HUES48 (cell line): ENCODE data around the gene S100A8.

Experiments used
- H3K27ac ChIP-seq: one replicate; pipeline ENCODE4 v1.7.0; 2013; ENCODE audit warnings: low read depth, low read length, inconsistent platforms
- H3K27me3 ChIP-seq: 2 replicates; pipeline ENCODE4 v1.6.1; 2013; ENCODE audit warnings: mild to moderate bottlenecking, low read length; ENCODE audit not compliant: control insufficient read depth, insufficient read depth
- H3K36me3 ChIP-seq: 2 replicates; pipeline ENCODE4 v1.6.1; 2013; ENCODE audit warnings: low read length; ENCODE audit not compliant: control insufficient read depth, insufficient read depth
- H3K4me1 ChIP-seq: 2 replicates; pipeline ENCODE4 v1.6.1; 2013; ENCODE audit warnings: mild to moderate bottlenecking, low read length; ENCODE audit not compliant: control insufficient read depth, insufficient read depth
- H3K4me3 ChIP-seq: 2 replicates; pipeline ENCODE4 v1.5.1; 2013; ENCODE audit warnings: mild to moderate bottlenecking, low read depth, low read length
- H3K9ac ChIP-seq: 2 replicates; pipeline ENCODE4 v1.6.1; 2013; ENCODE audit warnings: mild to moderate bottlenecking, low read depth, low read length, moderate library complexity
- H3K9me3 ChIP-seq: 2 replicates; pipeline ENCODE4 v1.6.1; 2013; ENCODE audit warnings: low read length; ENCODE audit not compliant: control insufficient read depth, insufficient read depth

The S100A8 gene

DNA sequence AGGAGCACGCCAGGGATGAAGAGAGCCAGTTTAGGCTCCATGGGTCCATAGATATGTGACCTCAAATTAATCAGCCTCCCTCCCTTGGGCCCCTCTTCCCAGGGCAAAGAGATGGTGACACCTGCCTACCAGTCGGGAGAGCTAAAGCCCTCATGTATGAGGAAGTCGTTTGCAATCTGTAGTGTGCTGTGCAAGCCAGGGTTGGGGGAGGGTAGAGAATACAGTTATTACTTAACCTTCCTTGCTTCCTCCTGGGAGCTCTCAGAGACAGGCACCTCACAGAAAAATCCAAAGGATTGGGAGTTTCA is 46.2 kb downstream of the S100A8 start:
- H3K9me3 ChIP-seq, result no peaks in the 10 kb centered on the region
- H3K9ac ChIP-seq, result no peak overlapping the region
- H3K27me3 ChIP-seq, result no peaks in the 10 kb centered on the region; the same call in 1 of the 2 replicates
- H3K4me1 ChIP-seq, result no peaks in the 10 kb centered on the region
- H3K4me3 ChIP-seq, result no peak overlapping the region
- no peak overlapping the region for H3K27ac ChIP-seq
- no peaks in the 10 kb centered on the region for H3K36me3 ChIP-seq

DNA sequence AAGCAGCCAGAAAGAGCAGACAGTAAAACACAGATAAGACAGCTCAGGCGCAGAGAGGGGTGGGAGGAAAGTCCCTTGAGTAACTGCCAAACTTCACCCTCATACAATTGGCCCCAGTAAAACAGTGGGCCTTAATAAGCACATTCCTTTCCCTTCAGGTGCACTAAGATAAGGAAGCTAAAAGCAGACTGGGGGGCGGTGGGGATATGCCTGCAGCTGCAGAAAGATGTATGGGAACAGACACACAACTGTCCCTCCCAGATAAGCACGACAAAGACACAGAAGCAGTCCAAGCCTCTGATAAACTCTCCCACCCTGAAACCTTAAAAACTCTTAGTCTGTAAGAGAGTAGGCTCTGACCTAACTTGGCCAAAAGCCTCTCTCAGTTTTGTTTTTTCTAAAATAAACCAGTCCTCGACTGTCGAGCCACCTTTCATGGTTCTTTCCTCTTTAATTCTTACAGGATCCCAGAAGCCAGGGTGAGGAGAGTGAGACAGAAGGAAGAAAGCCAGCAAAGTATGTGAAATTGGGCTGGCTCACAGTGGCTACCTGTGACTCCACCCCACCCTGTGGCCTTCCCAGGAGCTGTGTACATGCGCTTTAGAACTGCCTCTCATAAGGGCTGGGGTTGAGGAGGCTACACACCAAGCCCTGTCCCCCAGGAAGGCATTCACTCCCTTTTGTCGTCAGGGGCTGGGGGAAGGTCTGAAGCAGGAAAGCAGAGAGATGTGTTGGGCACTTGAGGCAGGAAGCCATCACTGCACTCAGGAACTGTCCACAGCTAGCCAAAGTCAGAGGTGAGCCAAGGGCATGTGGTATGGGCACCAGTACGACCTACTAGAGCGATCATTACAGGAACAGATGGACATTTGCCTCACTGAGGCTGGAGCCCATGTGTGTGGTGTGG is 46.8 kb downstream of the S100A8 start:
- H3K4me1 ChIP-seq, result no peaks in the 10 kb centered on the region
- H3K27me3 ChIP-seq, result no peaks in the 10 kb centered on the region; the same call in 1 of the 2 replicates

DNA sequence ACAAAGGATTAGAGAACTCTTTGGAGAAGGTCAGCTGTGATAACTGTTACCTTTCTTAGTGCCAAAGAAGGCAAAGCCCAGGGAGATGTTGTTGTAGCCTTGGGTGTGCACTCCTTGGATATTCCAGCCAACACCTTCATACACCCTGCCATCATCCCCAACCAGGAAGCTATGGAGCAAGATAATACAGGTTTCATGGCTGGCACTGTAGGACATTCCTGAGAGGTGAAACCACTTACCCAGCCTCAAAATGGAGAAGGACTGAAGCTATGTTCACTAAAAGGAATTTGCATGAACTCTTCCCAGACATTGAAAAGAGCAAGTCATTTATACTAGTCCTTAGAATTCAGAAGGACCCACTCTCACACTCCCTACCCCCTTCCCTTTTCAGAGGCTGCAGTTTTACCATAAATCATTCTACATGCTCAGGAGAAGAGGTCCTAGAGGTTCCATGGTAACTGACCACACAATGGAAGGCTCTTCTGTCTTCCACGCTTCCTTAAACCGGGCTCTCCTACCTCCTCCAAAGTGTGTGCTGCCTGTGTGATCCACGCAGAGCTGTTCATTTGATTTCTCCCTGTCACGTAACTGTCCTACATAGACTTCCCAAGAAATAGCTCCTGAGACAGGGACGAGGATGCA is 47.7 kb downstream of the S100A8 start:
- H3K9ac ChIP-seq, result no peak overlapping the region
- no peaks in the 10 kb centered on the region for H3K4me1 ChIP-seq
- no peak overlapping the region for H3K4me3 ChIP-seq
- no peaks in the 10 kb centered on the region; the same call in 1 of the 2 replicates for H3K27me3 ChIP-seq
- no peaks in the 10 kb centered on the region for H3K9me3 ChIP-seq
- H3K27ac ChIP-seq, result no peak overlapping the region
- no peaks in the 10 kb centered on the region for H3K36me3 ChIP-seq

More for the DNA sequence above, 46.8 kb downstream of the S100A8 start:
- Histone ChIP-seq H3K27ac (no peak overlapping the region), H3K36me3 (no peaks in the 10 kb centered on the region), H3K4me3 (no peak overlapping the region), H3K9ac (no peak overlapping the region), H3K9me3 (no peaks in the 10 kb centered on the region)

DNA sequence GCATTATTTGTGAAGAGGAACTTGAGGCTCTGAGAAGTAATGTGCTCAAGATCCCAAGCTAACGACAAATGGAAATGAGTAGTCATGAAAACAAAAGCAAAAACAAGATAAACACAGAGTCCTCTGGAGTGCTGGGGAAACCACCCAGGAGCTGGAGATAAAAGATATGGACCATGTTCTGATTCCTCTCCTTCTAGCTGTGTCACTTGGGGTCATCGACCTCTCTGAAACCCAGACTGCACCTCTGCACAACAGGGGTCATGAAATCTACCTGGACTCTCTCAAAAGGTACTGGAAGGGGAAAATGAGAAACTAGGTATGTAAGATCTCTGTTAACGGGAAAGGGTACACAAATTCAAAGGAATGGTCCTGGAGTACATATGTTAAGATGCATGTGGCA is 48.7 kb downstream of the S100A8 start:
- H3K27me3 ChIP-seq, result no peaks in the 10 kb centered on the region; the same call in 1 of the 2 replicates
- no peaks in the 10 kb centered on the region for H3K36me3 ChIP-seq
- no peaks in the 10 kb centered on the region for H3K4me1 ChIP-seq
- no peaks in the 10 kb centered on the region for H3K9me3 ChIP-seq
- no peak overlapping the region for H3K27ac ChIP-seq
- H3K9ac ChIP-seq, result no peak overlapping the region
- H3K4me3 ChIP-seq, result no peak overlapping the region

DNA sequence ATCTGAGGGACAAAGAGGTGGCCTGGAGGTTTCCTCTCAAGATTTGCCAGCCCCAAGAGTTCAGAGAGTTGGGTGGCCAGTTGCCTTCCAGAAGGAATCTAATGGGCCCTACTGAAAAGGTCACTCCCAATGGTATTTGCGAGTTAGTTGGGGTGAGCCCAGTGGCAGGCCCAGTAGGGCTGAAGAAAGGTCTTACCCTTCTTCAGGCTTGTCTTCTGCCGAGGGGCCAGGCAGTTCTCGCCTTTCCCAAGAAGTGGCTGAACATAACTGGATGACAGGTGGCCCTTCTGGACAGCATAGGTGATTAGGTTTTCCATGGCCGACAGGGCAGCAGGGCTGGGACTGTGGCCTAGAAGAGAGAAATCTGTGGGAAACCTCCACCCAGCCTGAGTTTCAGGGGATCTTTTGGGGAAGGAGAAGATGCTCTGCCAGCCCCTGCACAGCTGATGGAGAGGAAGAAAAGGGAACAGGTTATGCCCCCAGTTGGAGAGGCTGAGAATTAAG is 49.4 kb downstream of the S100A8 start:
- no peaks in the 10 kb centered on the region; the same call in 1 of the 2 replicates for H3K27me3 ChIP-seq
- no peak overlapping the region for H3K27ac ChIP-seq
- no peak overlapping the region for H3K9ac ChIP-seq
- no peak overlapping the region for H3K4me3 ChIP-seq
- no peaks in the 10 kb centered on the region for H3K9me3 ChIP-seq
- H3K36me3 ChIP-seq, result no peaks in the 10 kb centered on the region
- no peaks in the 10 kb centered on the region for H3K4me1 ChIP-seq

DNA sequence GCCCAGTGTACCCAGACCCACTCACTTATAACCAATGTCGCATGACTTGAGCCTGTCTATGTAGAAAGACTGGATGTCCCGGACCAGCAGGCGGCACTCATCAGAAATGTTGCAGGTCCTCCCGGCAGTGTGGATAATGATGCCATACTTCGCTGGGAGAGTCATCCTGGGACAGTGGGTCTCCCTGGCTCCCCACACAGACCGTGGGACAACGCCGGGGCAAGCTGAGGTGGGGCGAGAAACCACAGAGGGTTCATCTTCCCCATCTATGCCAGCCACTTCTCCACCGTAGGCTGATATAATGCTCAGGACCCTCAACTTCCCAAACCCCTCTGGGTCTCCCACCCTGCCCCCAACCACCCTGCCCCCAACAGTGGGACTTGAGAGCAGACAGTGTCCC is 50.5 kb downstream of the S100A8 start:
- Histone ChIP-seq H3K27ac (no peak overlapping the region), H3K36me3 (no peaks in the 10 kb centered on the region), H3K27me3 (no peaks in the 10 kb centered on the region; the same call in 1 of the 2 replicates), H3K9me3 (no peaks in the 10 kb centered on the region; the same call in 1 of the 2 replicates), H3K4me1 (no peaks in the 10 kb centered on the region), H3K4me3 (no peak overlapping the region), H3K9ac (no peak overlapping the region)
